OCI-LY3 (cell line): Measurements from ENCODE around the gene NEMP2.

Experiments
- H2AFZ ChIP-seq: fragments of 200-600, 300-600 bp; shearing (Covaris generic); 2 replicates; pipeline ENCODE4 v1.6.0; 2014; ENCODE audit warnings: antibody characterized with exemption, low read depth, low read length
- H3K27ac ChIP-seq: fragments of 200-600, 300-600 bp; sonication (generic); 2 replicates; pipeline ENCODE4 v1.5.1; 2014; ENCODE audit warnings: mild to moderate bottlenecking, low read length, moderate library complexity, mixed read lengths
- H3K27me3 ChIP-seq: fragments of 200-600, 300-600 bp; sonication (generic); 2 replicates; pipeline ENCODE4 v1.6.1; 2014; ENCODE audit warnings: low read depth, low read length, mixed read lengths
- H3K36me3 ChIP-seq: fragments of 200-600, 300-600 bp; sonication (generic); replicated peaks from 2 replicates; pipeline ENCODE3; 2014; ENCODE audit warnings: low read depth, low read length, mixed read lengths
- H3K4me1 ChIP-seq: fragments of 300-600, 200-600 bp; sonication (generic); 2 replicates; pipeline ENCODE4 v1.6.1; 2014; ENCODE audit warnings: low read length, mixed read lengths
- H3K4me2 ChIP-seq: fragments of 200-600, 300-600 bp; sonication (generic); 2 replicates; pipeline ENCODE4 v1.6.1; 2014; ENCODE audit warnings: low read length, mixed read lengths
- H3K4me3 ChIP-seq: fragments of 300-600, 200-600 bp; sonication (generic); 2 replicates; pipeline ENCODE4 v1.5.1; 2014; ENCODE audit warnings: antibody characterized with exemption, mild to moderate bottlenecking, low read length, moderate library complexity
- H3K79me2 ChIP-seq: fragments of 300-600, 200-600 bp; shearing (Covaris generic); 2 replicates; pipeline ENCODE4 v1.6.1; 2014; ENCODE audit warnings: mild to moderate bottlenecking, low read length, mixed read lengths
- H3K9ac ChIP-seq: fragments of 300-600, 200-600 bp; shearing (Covaris generic); 2 replicates; pipeline ENCODE4 v1.6.0; 2014; ENCODE audit warnings: mild to moderate bottlenecking, low read length, moderate library complexity
- H3K9me3 ChIP-seq: fragments of 200-600, 300-600 bp; shearing (Covaris generic); 2 replicates; pipeline ENCODE4 v1.6.1; 2014; ENCODE audit warnings: low read length, mixed read lengths; ENCODE audit not compliant: insufficient read depth
- H4K20me1 ChIP-seq: fragments of 200-600, 300-600 bp; sonication (generic); 2 replicates; pipeline ENCODE4 v1.6.1; 2016; ENCODE audit warnings: low read length, mixed read lengths; ENCODE audit not compliant: insufficient read depth
- CTCF ChIP-seq: fragments of 200-600, 300-600 bp; sonication (generic); IDR thresholded peaks from 2 replicates; pipeline ENCODE4 v1.5.1; 2014; ENCODE audit warnings: antibody characterized with exemption, low read length, low read depth
- EZH2phosphoT487 ChIP-seq: fragments of 200-600 bp; shearing (Covaris generic); IDR thresholded peaks from 2 replicates; pipeline ENCODE4 v1.6.1; 2018; ENCODE audit warnings: antibody characterized with exemption, mixed run types, low read depth

The NEMP2 gene

GRCh38 chr2:190547886-190548285 lies 13.4 kb upstream of the NEMP2 start:
- Histone ChIP-seq H3K4me1 (peaks cover 10% of the 10 kb centered on the region; the same call in 1 of the 2 replicates), H3K79me2 (peaks cover 7% of the 10 kb centered on the region), H3K27ac (no peak overlapping the region), H3K36me3 (no peaks in the 10 kb centered on the region), H3K4me2 (no peak overlapping the region), H2AFZ (no peak overlapping the region), H3K27me3 (no peaks in the 10 kb centered on the region), H3K9me3 (no peaks in the 10 kb centered on the region), H3K9ac (no peak overlapping the region), H3K4me3 (no peak overlapping the region), H4K20me1 (no peaks in the 10 kb centered on the region)
- no peak for TF ChIP-seq CTCF
- no peak for TF ChIP-seq EZH2phosphoT487

- H3K79me2 ChIP-seq: peaks cover 15% of the 10 kb centered on the region
- H3K4me2 ChIP-seq: no peak overlapping the region
- H3K27me3 ChIP-seq: no peaks in the 10 kb centered on the region
- no peaks in the 10 kb centered on the region for H3K9me3 ChIP-seq
- H4K20me1 ChIP-seq: no peaks in the 10 kb centered on the region
- TF ChIP-seq CTCF (no peak), EZH2phosphoT487 (no peak)
- H2AFZ ChIP-seq: no peak overlapping the region
- H3K4me3 ChIP-seq: no peak overlapping the region
- no peak overlapping the region for H3K9ac ChIP-seq
- H3K4me1 ChIP-seq: peaks cover 1% of the 10 kb centered on the region; the same call in 1 of the 2 replicates
- H3K36me3 ChIP-seq: no peaks in the 10 kb centered on the region
- H3K27ac ChIP-seq: no peak overlapping the region
Observed at GRCh38 chr2:190546734-190547133, 12.2 kb upstream of the NEMP2 start.

- no peak overlapping the region for H3K4me3 ChIP-seq
- no peak overlapping the region for H3K27ac ChIP-seq
- no peak overlapping the region for H3K4me2 ChIP-seq
- TF ChIP-seq EZH2phosphoT487 (no peak), CTCF (no peak)
- H3K27me3 ChIP-seq: no peaks in the 10 kb centered on the region
- H3K79me2 ChIP-seq: peaks cover 16% of the 10 kb centered on the region
- no peaks in the 10 kb centered on the region for H3K36me3 ChIP-seq
- no peaks in the 10 kb centered on the region for H4K20me1 ChIP-seq
- peaks cover 7% of the 10 kb centered on the region; the same call in 1 of the 2 replicates for H3K9me3 ChIP-seq
- no peaks in the 10 kb centered on the region for H3K4me1 ChIP-seq
- no peak overlapping the region for H3K9ac ChIP-seq
- no peak overlapping the region for H2AFZ ChIP-seq
Observed at GRCh38 chr2:190545555-190546385, 11.2 kb upstream of the NEMP2 start.

- TF ChIP-seq EZH2phosphoT487: no peak
- no peak for TF ChIP-seq CTCF
- H3K4me1 ChIP-seq: no peaks in the 10 kb centered on the region
- no peaks in the 10 kb centered on the region for H3K27me3 ChIP-seq
- H3K4me2 ChIP-seq: no peak overlapping the region
- peaks cover 4% of the 10 kb centered on the region for H3K36me3 ChIP-seq
- H2AFZ ChIP-seq: no peak overlapping the region
- H3K4me3 ChIP-seq: no peak overlapping the region
- no peaks in the 10 kb centered on the region for H4K20me1 ChIP-seq
- H3K9me3 ChIP-seq: peaks cover 11% of the 10 kb centered on the region; the same call in 1 of the 2 replicates
- H3K27ac ChIP-seq: no peak overlapping the region
- no peak overlapping the region for H3K9ac ChIP-seq
- H3K79me2 ChIP-seq: peaks cover 23% of the 10 kb centered on the region
Observed at GRCh38 chr2:190545093-190545492, 10.6 kb upstream of the NEMP2 start.
